Measurements from ENCODE around the gene NFATC2. TPM values are rescaled to one million over a fixed set of nuclear protein-coding genes. Genes with fewer than 3 reads are reported as not detected.

Gene NFATC2
- total and polyA plus RNA-seq, 4 donors = 2.5 to 4.6 (median 3.0) TPM

DNA sequence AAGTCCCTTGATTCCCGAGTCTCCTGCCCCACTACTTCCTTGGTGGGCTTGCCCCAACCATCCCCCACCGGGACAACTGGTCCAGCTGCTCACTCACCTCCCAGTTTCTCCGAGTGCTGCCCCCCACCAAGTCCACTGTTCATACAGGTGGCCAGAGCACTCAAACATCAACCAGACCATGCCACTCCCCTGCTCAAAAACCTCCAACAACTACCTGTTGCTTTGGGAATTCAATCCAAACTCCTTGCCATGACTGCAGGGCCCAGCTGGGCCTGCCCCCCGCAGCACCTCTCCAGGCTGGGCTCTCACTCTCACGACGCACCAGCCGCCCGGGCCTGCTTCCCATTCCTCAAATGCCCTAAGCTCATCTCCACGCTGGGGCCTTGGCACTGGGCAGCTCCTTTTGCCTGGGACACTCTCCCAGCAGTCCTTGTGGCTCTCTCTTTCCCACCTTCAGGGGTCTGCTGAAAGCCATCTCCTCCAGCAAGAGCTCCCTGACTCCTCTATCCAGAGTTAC lies 97.5 kb downstream of the NFATC2 start:
- no peaks in the 10 kb centered on the region for H3K27me3 ChIP-seq (ENCODE audit: control insufficient read depth, insufficient read depth, low read length)
- no peak overlapping the region for H3K4me3 ChIP-seq (ENCODE audit: low read depth, low read length)
- no peak overlapping the region for H3K27ac ChIP-seq (ENCODE audit: low read depth, low read length)
- H3K4me1 ChIP-seq (ENCODE audit: control insufficient read depth, insufficient read depth, low read length) = peaks cover 12% of the 10 kb centered on the region
- peaks cover 2% of the 10 kb centered on the region for H3K36me3 ChIP-seq (ENCODE audit: control insufficient read depth, insufficient read depth, low read length)
- 88% methylated on average over 9 of the region's 9 CpGs for WGBS (ENCODE audit: insufficient coverage)
- DNase-seq (ENCODE audit: low read depth in 4 of 6, low spot score in 6 of 6) = no peak
- no peaks in the 10 kb centered on the region for H3K9me3 ChIP-seq (ENCODE audit: control insufficient read depth, insufficient read depth, low read length)

DNA sequence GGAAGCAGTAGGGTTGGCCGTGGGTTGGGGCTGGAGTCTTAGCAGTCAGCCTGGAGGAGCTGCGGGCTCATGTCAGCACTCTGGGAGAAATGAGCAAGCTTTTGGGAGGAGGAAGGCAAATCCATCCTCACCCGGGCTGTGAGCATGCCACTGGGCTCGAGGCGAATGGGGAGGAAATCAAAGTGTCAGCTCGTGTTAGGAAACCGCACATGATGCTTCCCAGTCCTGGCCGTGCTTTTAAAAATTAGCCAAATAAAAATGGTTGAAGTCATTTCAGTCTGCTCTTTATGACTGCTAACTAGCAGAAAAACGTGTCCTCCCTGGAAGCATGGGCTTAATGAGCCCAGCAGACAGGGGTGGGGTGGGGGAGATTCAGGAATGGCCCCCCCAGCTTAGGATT lies 98.1 kb downstream of the NFATC2 start:
- no peak overlapping the region for H3K27ac ChIP-seq (ENCODE audit: low read depth, low read length)
- WGBS (ENCODE audit: insufficient coverage) = 73% methylated on average over 9 of the region's 9 CpGs

DNA sequence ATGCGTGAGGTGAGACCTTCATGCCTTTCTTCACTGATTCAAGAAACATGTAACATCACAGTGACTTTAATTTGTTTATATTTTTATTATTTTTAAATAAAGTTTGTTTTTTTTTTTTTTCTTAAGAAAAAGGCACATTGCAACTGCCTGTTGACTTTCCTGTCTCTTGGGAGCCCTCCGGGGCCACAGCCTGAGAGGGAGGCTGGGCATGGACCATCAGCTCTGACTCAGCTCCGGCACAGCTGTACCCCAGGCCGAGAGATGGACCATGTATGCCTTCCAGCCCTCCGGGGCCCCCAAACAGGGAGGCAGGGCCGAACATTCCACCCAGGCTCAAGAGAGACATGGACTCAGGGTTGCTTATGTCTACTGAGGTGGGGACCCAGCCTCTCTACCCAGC lies 99.9 kb downstream of the NFATC2 start:
- Histone ChIP-seq H3K36me3 (ENCODE audit: control insufficient read depth, insufficient read depth, low read length) (peaks cover 2% of the 10 kb centered on the region), H3K27ac (ENCODE audit: low read depth, low read length) (no peak overlapping the region), H3K27me3 (ENCODE audit: control insufficient read depth, insufficient read depth, low read length) (no peaks in the 10 kb centered on the region), H3K4me1 (ENCODE audit: control insufficient read depth, insufficient read depth, low read length) (peaks cover 9% of the 10 kb centered on the region), H3K9me3 (ENCODE audit: control insufficient read depth, insufficient read depth, low read length) (no peaks in the 10 kb centered on the region), H3K4me3 (ENCODE audit: low read depth, low read length) (no peak overlapping the region)
- WGBS (ENCODE audit: insufficient coverage) = 98% methylated on average over 5 of the region's 6 CpGs
- no peak for DNase-seq (ENCODE audit: low read depth in 4 of 6, low spot score in 6 of 6)

More for the DNA sequence above, 98.1 kb downstream of the NFATC2 start:
- Histone ChIP-seq H3K4me1 (ENCODE audit: control insufficient read depth, insufficient read depth, low read length) (peaks cover 12% of the 10 kb centered on the region), H3K36me3 (ENCODE audit: control insufficient read depth, insufficient read depth, low read length) (peaks cover 2% of the 10 kb centered on the region), H3K9me3 (ENCODE audit: control insufficient read depth, insufficient read depth, low read length) (no peaks in the 10 kb centered on the region), H3K4me3 (ENCODE audit: low read depth, low read length) (no peak overlapping the region), H3K27me3 (ENCODE audit: control insufficient read depth, insufficient read depth, low read length) (no peaks in the 10 kb centered on the region)
- no peak for DNase-seq (ENCODE audit: low read depth in 4 of 6, low spot score in 6 of 6)

DNA sequence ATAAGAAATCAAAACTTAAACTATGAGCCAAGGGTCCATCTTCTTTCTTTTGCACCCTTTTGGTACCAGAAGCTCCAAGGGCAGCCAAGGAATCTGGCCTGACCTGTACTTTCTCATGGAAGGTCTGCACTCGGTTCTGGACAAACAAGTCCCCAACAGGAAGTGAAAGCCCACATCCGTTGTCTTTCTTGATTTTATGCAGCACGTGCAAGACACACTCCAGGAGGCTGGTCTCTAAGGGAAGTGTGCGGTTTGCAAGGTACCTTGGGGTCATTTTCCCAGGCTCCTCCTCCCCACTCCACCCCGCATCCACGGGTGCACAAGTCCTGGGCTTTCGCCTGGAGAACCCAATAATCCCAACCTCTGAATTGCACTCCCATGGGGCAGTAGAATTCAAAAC lies 101.9 kb downstream of the NFATC2 start:
- no peak for DNase-seq (ENCODE audit: low read depth in 4 of 6, low spot score in 6 of 6)
- H3K4me1 ChIP-seq (ENCODE audit: control insufficient read depth, insufficient read depth, low read length) = no peaks in the 10 kb centered on the region
- no peaks in the 10 kb centered on the region for H3K27me3 ChIP-seq (ENCODE audit: control insufficient read depth, insufficient read depth, low read length)
- no peaks in the 10 kb centered on the region for H3K9me3 ChIP-seq (ENCODE audit: control insufficient read depth, insufficient read depth, low read length)
- peaks cover 2% of the 10 kb centered on the region for H3K36me3 ChIP-seq (ENCODE audit: control insufficient read depth, insufficient read depth, low read length)
- no peak overlapping the region for H3K27ac ChIP-seq (ENCODE audit: low read depth, low read length)
- H3K4me3 ChIP-seq (ENCODE audit: low read depth, low read length) = no peak overlapping the region
- 56% methylated on average over 5 of the region's 7 CpGs for WGBS (ENCODE audit: insufficient coverage)

DNA sequence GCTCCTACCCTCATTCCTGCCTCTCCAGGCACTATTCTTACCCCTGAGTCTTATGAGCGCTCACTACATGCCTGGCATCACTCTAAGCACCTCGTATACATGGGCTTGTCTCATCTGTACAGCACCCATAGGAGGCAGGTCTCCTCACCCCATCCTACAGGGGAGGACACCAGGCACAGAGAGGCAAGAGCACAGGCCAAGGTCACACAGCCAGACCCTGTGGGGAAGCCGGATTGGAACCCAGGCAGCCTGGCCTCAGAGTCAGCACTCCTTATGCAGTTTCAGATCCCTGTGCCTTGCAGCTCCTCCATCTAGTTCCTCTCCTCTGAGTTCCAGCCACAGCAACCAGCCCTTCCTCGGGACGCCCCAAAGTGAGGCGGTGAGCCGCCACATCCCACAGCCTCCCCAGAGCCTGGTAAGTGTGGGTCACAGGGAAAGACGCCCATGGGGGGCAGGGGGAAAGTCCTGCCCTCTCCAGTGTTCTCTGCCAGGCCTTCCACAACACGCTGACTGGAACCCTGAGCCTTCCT lies 103.3 kb downstream of the NFATC2 start:
- no peaks in the 10 kb centered on the region for H3K9me3 ChIP-seq (ENCODE audit: control insufficient read depth, insufficient read depth, low read length)
- DNase-seq (ENCODE audit: low read depth in 4 of 6, low spot score in 6 of 6) = no peak
- H3K4me3 ChIP-seq (ENCODE audit: low read depth, low read length) = no peak overlapping the region
- H3K36me3 ChIP-seq (ENCODE audit: control insufficient read depth, insufficient read depth, low read length) = no peaks in the 10 kb centered on the region
- WGBS (ENCODE audit: insufficient coverage) = 90% methylated on average over 9 of the region's 9 CpGs
- no peak overlapping the region for H3K27ac ChIP-seq (ENCODE audit: low read depth, low read length)
- no peaks in the 10 kb centered on the region for H3K27me3 ChIP-seq (ENCODE audit: control insufficient read depth, insufficient read depth, low read length)
- no peaks in the 10 kb centered on the region for H3K4me1 ChIP-seq (ENCODE audit: control insufficient read depth, insufficient read depth, low read length)

DNA sequence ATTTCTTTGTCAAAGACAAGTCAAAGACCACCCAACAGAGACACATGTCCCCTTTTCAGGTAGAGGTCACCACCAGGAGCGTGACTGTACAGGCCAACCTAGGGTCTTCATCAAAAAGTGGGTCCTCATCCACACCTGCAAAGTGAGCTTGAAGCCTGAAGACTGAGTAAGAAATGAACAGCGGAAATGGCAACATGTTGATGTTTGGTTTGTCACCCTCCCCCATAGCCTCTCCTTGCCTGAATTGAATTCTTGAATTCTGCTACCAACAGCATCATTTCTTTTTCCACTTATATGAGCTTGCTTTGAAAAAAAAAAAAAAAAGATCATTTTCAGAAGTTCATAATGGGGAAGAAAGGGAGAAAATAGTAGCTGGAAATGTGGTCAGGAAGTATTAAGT lies 104.4 kb downstream of the NFATC2 start:
- no peaks in the 10 kb centered on the region for H3K9me3 ChIP-seq (ENCODE audit: control insufficient read depth, insufficient read depth, low read length)
- H3K4me3 ChIP-seq (ENCODE audit: low read depth, low read length) = no peak overlapping the region
- no peaks in the 10 kb centered on the region for H3K4me1 ChIP-seq (ENCODE audit: control insufficient read depth, insufficient read depth, low read length)
- H3K36me3 ChIP-seq (ENCODE audit: control insufficient read depth, insufficient read depth, low read length) = no peaks in the 10 kb centered on the region
- 100% methylated on average over 1 of the region's 2 CpGs for WGBS (ENCODE audit: insufficient coverage)
- peaks cover 2% of the 10 kb centered on the region for H3K27me3 ChIP-seq (ENCODE audit: control insufficient read depth, insufficient read depth, low read length)
- no peak overlapping the region for H3K27ac ChIP-seq (ENCODE audit: low read depth, low read length)
- DNase-seq (ENCODE audit: low read depth in 4 of 6, low spot score in 6 of 6) = no peak

DNA sequence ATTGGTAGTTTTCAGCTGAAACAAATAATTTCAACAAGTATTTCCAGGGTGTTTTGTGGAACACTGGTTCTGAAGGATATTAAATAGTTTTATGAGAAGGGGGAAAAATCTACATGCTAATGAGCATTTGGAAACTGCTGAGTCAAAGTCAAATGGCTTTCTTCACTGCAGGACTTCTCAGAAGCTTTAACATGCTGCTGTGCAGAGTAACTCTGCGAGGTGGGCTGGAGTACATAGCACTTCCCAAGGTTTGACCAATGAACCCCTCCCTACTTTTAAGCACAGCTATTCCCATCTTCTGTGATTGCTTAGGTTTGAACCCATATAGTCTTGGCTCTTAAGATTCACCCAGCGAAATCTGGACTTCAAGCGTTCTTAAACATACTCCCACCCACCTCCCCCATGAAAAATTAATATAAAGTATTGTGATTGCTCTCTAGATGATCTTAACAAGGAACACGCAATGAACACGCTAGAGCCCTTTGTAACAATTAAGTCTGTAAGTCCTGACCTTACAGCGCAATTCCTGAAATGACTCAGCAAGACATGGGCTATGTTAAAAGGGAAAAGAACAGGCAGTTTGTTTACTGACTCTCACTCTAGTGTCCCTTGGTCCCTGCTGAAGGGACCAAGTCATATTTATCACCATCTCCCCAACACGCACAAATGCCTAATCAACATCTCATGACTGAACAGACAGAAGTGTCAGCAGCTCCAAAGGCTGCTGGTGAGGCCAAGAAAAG lies 105.2 kb downstream of the NFATC2 start:
- H3K27me3 ChIP-seq (ENCODE audit: control insufficient read depth, insufficient read depth, low read length) = peaks cover 3% of the 10 kb centered on the region
- no peak overlapping the region for H3K4me3 ChIP-seq (ENCODE audit: low read depth, low read length)
- H3K4me1 ChIP-seq (ENCODE audit: control insufficient read depth, insufficient read depth, low read length) = no peaks in the 10 kb centered on the region
- WGBS (ENCODE audit: insufficient coverage) = 55% methylated on average over 2 of the region's 7 CpGs
- no peak overlapping the region for H3K27ac ChIP-seq (ENCODE audit: low read depth, low read length)
- peaks cover 2% of the 10 kb centered on the region for H3K36me3 ChIP-seq (ENCODE audit: control insufficient read depth, insufficient read depth, low read length)
- H3K9me3 ChIP-seq (ENCODE audit: control insufficient read depth, insufficient read depth, low read length) = no peaks in the 10 kb centered on the region
- no peak for DNase-seq (ENCODE audit: low read depth in 4 of 6, low spot score in 6 of 6)

DNA sequence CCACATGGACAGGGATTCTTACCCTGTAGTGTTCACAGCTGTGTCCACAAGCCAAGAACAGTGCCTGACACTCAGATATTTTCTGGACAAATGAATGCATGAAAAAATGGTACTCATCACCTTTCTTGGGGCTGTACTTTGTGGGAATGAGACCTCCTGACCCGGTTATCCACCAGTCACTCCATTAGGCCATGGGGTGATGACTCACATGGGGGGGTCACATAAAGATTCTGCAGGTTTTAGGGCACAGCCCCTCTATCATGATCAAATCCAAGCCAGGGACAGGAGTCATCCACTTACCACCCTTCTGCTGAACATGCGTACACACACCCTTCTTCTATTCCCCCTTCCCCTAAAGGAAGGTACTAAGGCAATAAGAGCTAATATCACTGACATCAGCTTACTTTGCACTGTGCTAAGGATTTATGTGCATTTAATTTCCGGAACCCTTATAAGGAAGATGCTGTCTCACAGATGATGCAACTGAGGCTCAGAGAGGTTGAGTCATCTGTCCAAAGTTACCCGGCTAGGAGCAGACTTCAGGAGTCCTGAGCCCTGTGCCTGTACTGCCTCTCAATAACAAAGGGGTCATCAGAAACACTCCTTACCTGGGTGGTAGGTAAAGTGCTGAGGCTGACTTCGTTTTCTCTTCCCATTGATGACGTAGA lies 107.8 kb downstream of the NFATC2 start:
- H3K4me3 ChIP-seq (ENCODE audit: low read depth, low read length) = no peak overlapping the region
- 90% methylated on average over 2 of the region's 6 CpGs for WGBS (ENCODE audit: insufficient coverage)
- peaks cover 4% of the 10 kb centered on the region for H3K4me1 ChIP-seq (ENCODE audit: control insufficient read depth, insufficient read depth, low read length)
- DNase-seq (ENCODE audit: low read depth in 4 of 6, low spot score in 6 of 6) = no peak
- H3K36me3 ChIP-seq (ENCODE audit: control insufficient read depth, insufficient read depth, low read length) = peaks cover 7% of the 10 kb centered on the region
- H3K27me3 ChIP-seq (ENCODE audit: control insufficient read depth, insufficient read depth, low read length) = peaks cover 5% of the 10 kb centered on the region
- H3K27ac ChIP-seq (ENCODE audit: low read depth, low read length) = no peak overlapping the region
- no peaks in the 10 kb centered on the region for H3K9me3 ChIP-seq (ENCODE audit: control insufficient read depth, insufficient read depth, low read length)

DNA sequence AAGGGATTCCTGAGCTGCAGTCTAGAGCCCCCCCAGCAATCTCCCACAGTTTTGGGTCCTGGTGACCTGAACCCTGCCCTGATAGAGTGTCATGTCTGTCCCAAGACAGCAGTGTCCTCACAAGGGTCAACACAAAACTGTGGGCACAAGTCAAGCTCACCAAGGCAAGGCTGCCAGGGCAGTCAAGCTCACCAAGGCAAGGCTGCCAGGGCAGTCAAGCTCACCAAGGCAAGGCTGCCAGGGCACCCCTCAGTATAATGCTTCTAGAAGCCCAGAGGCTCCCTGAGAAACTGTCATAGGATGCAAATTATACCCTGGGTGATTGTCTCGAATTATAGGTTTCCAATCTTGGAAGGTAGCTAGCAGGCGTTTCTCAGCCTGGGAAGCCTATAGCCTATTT lies 108.5 kb downstream of the NFATC2 start:
- Histone ChIP-seq H3K36me3 (ENCODE audit: control insufficient read depth, insufficient read depth, low read length) (peaks cover 7% of the 10 kb centered on the region), H3K4me3 (ENCODE audit: low read depth, low read length) (no peak overlapping the region), H3K4me1 (ENCODE audit: control insufficient read depth, insufficient read depth, low read length) (peaks cover 4% of the 10 kb centered on the region), H3K9me3 (ENCODE audit: control insufficient read depth, insufficient read depth, low read length) (no peaks in the 10 kb centered on the region), H3K27me3 (ENCODE audit: control insufficient read depth, insufficient read depth, low read length) (peaks cover 5% of the 10 kb centered on the region), H3K27ac (ENCODE audit: low read depth, low read length) (no peak overlapping the region)
- DNase-seq (ENCODE audit: low read depth in 4 of 6, low spot score in 6 of 6) = no peak
- WGBS (ENCODE audit: insufficient coverage) = 80% methylated on average over 2 of the region's 2 CpGs
